22Rv1 (cell line): ENCODE results near the gene KREMEN1.

Experiments used
- H3K27ac ChIP-seq: fragments of 450-650 bp; 2 replicates; pipeline ENCODE4 v1.5.1; 2017
- ZFX ChIP-seq: fragments of 450-650 bp; IDR thresholded peaks from 2 replicates; pipeline ENCODE4 v1.6.1; 2017; ENCODE audit warnings: antibody characterized with exemption, borderline replicate concordance
- TF ChIP-seq, protein P1 (sequence below): fragments of 450-650 bp; IDR thresholded peaks from 2 replicates; pipeline ENCODE4 v1.5.1; 2017; ENCODE audit warnings: mild to moderate bottlenecking

Gene KREMEN1

DNA sequence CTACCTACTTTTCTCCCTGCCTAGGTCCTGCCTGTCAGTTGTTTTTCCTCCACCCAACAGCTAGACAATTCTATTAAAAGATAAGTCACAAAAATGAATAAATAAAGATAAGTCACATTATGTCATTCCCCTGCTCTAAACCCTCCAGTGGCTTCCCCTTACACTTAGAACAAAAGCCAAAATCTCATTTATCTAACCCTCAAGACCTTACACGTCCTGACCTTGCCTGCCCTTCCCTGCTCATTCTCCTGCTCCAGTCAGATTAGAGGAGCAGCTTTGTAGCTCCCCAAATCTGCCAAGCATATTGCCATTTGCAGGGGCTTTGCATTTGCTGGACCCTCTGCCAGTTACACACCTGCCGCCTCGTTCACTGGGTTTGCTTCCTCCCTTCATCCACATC is 16.7 kb downstream of the KREMEN1 start:
- H3K27ac ChIP-seq, result peak overlapping the region; percentile 46
- TF ChIP-seq, protein P1, sequence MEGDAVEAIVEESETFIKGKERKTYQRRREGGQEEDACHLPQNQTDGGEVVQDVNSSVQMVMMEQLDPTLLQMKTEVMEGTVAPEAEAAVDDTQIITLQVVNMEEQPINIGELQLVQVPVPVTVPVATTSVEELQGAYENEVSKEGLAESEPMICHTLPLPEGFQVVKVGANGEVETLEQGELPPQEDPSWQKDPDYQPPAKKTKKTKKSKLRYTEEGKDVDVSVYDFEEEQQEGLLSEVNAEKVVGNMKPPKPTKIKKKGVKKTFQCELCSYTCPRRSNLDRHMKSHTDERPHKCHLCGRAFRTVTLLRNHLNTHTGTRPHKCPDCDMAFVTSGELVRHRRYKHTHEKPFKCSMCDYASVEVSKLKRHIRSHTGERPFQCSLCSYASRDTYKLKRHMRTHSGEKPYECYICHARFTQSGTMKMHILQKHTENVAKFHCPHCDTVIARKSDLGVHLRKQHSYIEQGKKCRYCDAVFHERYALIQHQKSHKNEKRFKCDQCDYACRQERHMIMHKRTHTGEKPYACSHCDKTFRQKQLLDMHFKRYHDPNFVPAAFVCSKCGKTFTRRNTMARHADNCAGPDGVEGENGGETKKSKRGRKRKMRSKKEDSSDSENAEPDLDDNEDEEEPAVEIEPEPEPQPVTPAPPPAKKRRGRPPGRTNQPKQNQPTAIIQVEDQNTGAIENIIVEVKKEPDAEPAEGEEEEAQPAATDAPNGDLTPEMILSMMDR, result no peak
- TF ChIP-seq ZFX, result no peak

- no peak for TF ChIP-seq ZFX
- TF ChIP-seq, protein P1, result no peak
- peak overlapping the region; percentile 46 for H3K27ac ChIP-seq
Measured at GRCh38 chr22:29090039-29090438, 17.2 kb downstream of the KREMEN1 start.

- H3K27ac ChIP-seq, result no peak overlapping the region
- TF ChIP-seq, protein P1, result no peak
- TF ChIP-seq ZFX, result no peak
Measured at GRCh38 chr22:29092243-29092642, 19.4 kb downstream of the KREMEN1 start.

DNA sequence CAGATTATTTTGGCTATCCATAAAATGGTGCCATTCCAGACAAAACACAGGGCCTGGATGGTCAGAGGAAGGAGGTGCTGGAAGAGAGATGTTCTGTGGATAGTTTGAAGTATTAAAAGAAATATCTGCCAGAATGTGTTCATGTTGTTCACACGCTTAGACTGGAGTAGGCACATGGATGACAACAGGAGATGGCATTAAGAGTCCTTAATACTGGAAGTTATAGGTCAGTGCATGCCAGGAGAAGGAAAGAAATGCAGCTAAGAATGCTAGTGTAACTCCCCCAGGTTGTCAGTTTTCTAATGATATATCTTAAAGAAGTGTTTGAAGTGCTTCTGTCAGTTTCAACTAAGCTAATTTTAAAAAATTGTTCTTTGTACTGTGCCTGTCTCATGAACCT is 20.2 kb downstream of the KREMEN1 start:
- no peak overlapping the region for H3K27ac ChIP-seq
- TF ChIP-seq ZFX, result no peak
- TF ChIP-seq, protein P1, result no peak

DNA sequence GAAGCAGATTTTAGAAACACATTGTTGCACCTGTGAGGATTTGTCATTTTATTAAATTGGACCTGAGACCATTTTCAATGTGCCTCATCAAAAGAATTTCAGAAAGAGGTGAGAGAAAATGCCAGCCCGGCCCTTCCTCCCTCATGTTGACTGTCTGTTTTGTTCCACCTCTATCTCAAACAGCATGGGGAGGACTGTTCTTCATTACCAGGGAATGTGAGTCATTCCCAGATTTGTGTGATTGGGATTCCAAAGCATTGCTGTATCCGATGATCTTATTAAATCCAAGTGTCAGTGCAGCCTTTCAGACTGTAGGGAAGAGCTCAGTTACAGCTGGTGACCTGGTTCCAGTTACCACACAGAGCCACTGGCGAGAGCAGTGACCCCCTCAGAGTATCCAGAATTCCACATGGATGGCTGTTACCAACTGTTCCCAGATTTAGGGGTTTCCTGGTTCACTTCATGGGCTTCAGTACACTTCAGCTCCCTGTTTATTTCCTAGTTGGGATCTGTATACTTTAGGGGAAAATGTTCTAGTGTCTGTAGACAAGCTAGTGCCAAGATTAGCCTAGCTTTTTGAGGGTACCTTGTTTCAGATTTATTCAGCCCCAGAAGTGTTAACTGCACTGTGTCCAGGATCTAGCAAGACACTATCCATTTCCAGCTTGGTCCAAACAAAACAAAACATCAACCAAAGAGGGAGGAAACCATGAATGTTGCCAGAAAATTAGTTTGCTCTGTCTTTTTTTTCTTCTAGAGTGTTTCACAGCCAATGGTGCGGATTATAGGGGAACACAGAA is 20.9 kb downstream of the KREMEN1 start:
- no peak overlapping the region for H3K27ac ChIP-seq
- no peak for TF ChIP-seq ZFX
- TF ChIP-seq, protein P1, result no peak

- no peak for TF ChIP-seq ZFX
- TF ChIP-seq, protein P1, result no peak
- no peak overlapping the region for H3K27ac ChIP-seq
Measured at GRCh38 chr22:29095459-29095858, 22.6 kb downstream of the KREMEN1 start.

- H3K27ac ChIP-seq, result peak overlapping the region; percentile 55
- TF ChIP-seq ZFX, result no peak
- TF ChIP-seq, protein P1, result no peak
Measured at GRCh38 chr22:29096736-29097669, 24.2 kb downstream of the KREMEN1 start.
